Inferior parietal cortex (tissue), 1 donor: ENCODE results near the gene RNF17.

ENCODE experiments used
- DNase-seq: peaks from one replicate; pipeline ENCODE4 v3.0.0-alpha.2; 2016; ENCODE audit errors: extremely low spot score

The RNF17 gene

GRCh38 chr13:24854311-24854710 lies 90.3 kb downstream of the RNF17 start:
- no peak for DNase-seq

- no peak for DNase-seq
These were observed 95.0 kb downstream of the RNF17 start for GRCh38 chr13:24858953-24859352.

- no peak for DNase-seq
These were observed 96.8 kb downstream of the RNF17 start for GRCh38 chr13:24860770-24861169.

- no peak for DNase-seq
These were observed 97.8 kb downstream of the RNF17 start for GRCh38 chr13:24861617-24862362.

GRCh38 chr13:24863748-24864540 lies 100.0 kb downstream of the RNF17 start:
- no peak for DNase-seq

- no peak for DNase-seq
These were observed 100.6 kb downstream of the RNF17 start for GRCh38 chr13:24864579-24864978.

- DNase-seq, result peak; percentile 47
These were observed 101.4 kb downstream of the RNF17 start for GRCh38 chr13:24865163-24865953.

- DNase-seq, result no peak
These were observed 102.5 kb downstream of the RNF17 start for GRCh38 chr13:24866488-24866887.

GRCh38 chr13:24868874-24869273 lies 104.9 kb downstream of the RNF17 start:
- no peak for DNase-seq

- DNase-seq, result no peak
These were observed 106.4 kb downstream of the RNF17 start for GRCh38 chr13:24870380-24870760.

GRCh38 chr13:24875566-24875965 lies 111.6 kb downstream of the RNF17 start:
- no peak for DNase-seq

GRCh38 chr13:24877531-24877930 lies 113.6 kb downstream of the RNF17 start:
- no peak for DNase-seq

- DNase-seq, result no peak
These were observed 114.4 kb downstream of the RNF17 start for GRCh38 chr13:24878340-24878739.

- DNase-seq, result no peak
These were observed 118.7 kb downstream of the RNF17 start for GRCh38 chr13:24882665-24883064.

- no peak for DNase-seq
These were observed 123.8 kb downstream of the RNF17 start for GRCh38 chr13:24887759-24888158.

- no peak for DNase-seq
These were observed 124.4 kb downstream of the RNF17 start for GRCh38 chr13:24888291-24888931.

GRCh38 chr13:24890256-24890655 lies 126.3 kb downstream of the RNF17 start:
- no peak for DNase-seq

- no peak for DNase-seq
These were observed 127.6 kb downstream of the RNF17 start for GRCh38 chr13:24891476-24892108.

GRCh38 chr13:24892829-24893228 lies 128.9 kb downstream of the RNF17 start:
- no peak for DNase-seq

- DNase-seq, result no peak
These were observed 129.9 kb downstream of the RNF17 start for GRCh38 chr13:24893863-24894262.

GRCh38 chr13:24894277-24894971 lies 130.5 kb downstream of the RNF17 start:
- no peak for DNase-seq
